HG02973 (cell line): Measurements from ENCODE around the gene UQCC2.

ENCODE experiments used
- ATAC-seq: cut with Tn5 transposase; IDR thresholded peaks from one replicate; pipeline ENCODE4 v1.9.1; 2021; ENCODE audit warnings: moderate library complexity; ENCODE audit not compliant: unreplicated experiment

UQCC2 gene

GRCh38 chr6:33711140-33712129 lies at the start of gene UQCC2:
Gene UQCC2, minus strand, starts transcription at chr6:33711700. Its CDS starts 14 bp downstream, at chr6:33711686.
- ATAC-seq, result peak; percentile 64

GRCh38 chr6:33759887-33760629 lies 48.6 kb upstream of the UQCC2 start:
- ATAC-seq, result no peak

- no peak for ATAC-seq
Observed at GRCh38 chr6:33758815-33759216, 47.3 kb upstream of the UQCC2 start.

GRCh38 chr6:33757906-33758305 lies 46.4 kb upstream of the UQCC2 start:
- ATAC-seq, result no peak

GRCh38 chr6:33757113-33757512 lies 45.6 kb upstream of the UQCC2 start:
- ATAC-seq, result no peak

GRCh38 chr6:33756211-33756954 lies 44.9 kb upstream of the UQCC2 start:
- ATAC-seq, result no peak

- no peak for ATAC-seq
Observed at GRCh38 chr6:33755070-33755869, 43.8 kb upstream of the UQCC2 start.

GRCh38 chr6:33754222-33754621 lies 42.7 kb upstream of the UQCC2 start:
- no peak for ATAC-seq

GRCh38 chr6:33752646-33753015 lies 41.1 kb upstream of the UQCC2 start:
- ATAC-seq, result no peak

GRCh38 chr6:33751771-33752645 lies 40.5 kb upstream of the UQCC2 start:
- no peak for ATAC-seq

GRCh38 chr6:33750244-33750991 lies 38.9 kb upstream of the UQCC2 start:
- ATAC-seq, result no peak

GRCh38 chr6:33749401-33749800 lies 37.9 kb upstream of the UQCC2 start:
- no peak for ATAC-seq

- no peak for ATAC-seq
Observed at GRCh38 chr6:33748841-33749240, 37.3 kb upstream of the UQCC2 start.

GRCh38 chr6:33747823-33748222 lies 36.3 kb upstream of the UQCC2 start:
- ATAC-seq, result no peak

GRCh38 chr6:33746651-33747100 lies 35.2 kb upstream of the UQCC2 start, which contains the start of gene IP6K3:
Gene IP6K3, minus strand, starts transcription at chr6:33746905. Its CDS starts 11,429 bp downstream, at chr6:33735476.
- no peak for ATAC-seq

GRCh38 chr6:33746036-33746600 lies 34.6 kb upstream of the UQCC2 start:
- no peak for ATAC-seq

- ATAC-seq, result no peak
Observed at GRCh38 chr6:33745548-33745947, 34.0 kb upstream of the UQCC2 start.

- no peak for ATAC-seq
Observed at GRCh38 chr6:33744895-33745546, 33.5 kb upstream of the UQCC2 start.
